Liver (tissue), 3 donors: ENCODE measurements around the gene OMP.

Experiments
- CTCF ChIP-seq: fragments of 150-350 bp; IDR thresholded peaks from 2 replicates; pipeline ENCODE4 v1.5.1; 2017; ENCODE audit warnings: improper control_type of control experiment, low read depth, low read length; ENCODE audit not compliant: missing input control
- GABPA ChIP-seq, 2 donors: IDR thresholded peaks in 1 of 2; conservative IDR thresholded peaks in 1 of 2; 2 replicates each; pipeline ENCODE4 v1.6.1; 2016; ENCODE audit warnings: antibody characterized with exemption in 2 of 2, mild to moderate bottlenecking in 1 of 2, moderate library complexity in 1 of 2
- SP1 ChIP-seq: IDR thresholded peaks from 2 replicates; pipeline ENCODE4 v1.6.1; 2018; ENCODE audit warnings: antibody characterized with exemption, mild to moderate bottlenecking
- TF ChIP-seq, protein P1 (sequence below): IDR thresholded peaks from 2 replicates; pipeline ENCODE4 v1.6.1; 2016; ENCODE audit warnings: antibody characterized with exemption
- donor health status: healthy.
- donor health status: healthy.

GRCh38 chr11:77146261-77147035, 43.8 kb downstream of the OMP start:
- no peak for TF ChIP-seq CTCF
- TF ChIP-seq GABPA (IDR thresholded peaks at IDR 0.05 in 1 of 2, conservative IDR thresholded peaks at IDR 0.05 in 1 of 2): no peak
- TF ChIP-seq, protein P1, sequence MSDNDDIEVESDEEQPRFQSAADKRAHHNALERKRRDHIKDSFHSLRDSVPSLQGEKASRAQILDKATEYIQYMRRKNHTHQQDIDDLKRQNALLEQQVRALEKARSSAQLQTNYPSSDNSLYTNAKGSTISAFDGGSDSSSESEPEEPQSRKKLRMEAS: no peak
- TF ChIP-seq SP1: no peak
